Measurements from ENCODE around the gene LRBA. TPM values are rescaled to one million over a fixed set of nuclear protein-coding genes. Genes with fewer than 3 reads are reported as not detected.

Gene LRBA
- polyA plus RNA-seq, 2 of the 4 experiments (the other 2 are of a cell fraction) = 10.7 to 25.1 TPM

DNA sequence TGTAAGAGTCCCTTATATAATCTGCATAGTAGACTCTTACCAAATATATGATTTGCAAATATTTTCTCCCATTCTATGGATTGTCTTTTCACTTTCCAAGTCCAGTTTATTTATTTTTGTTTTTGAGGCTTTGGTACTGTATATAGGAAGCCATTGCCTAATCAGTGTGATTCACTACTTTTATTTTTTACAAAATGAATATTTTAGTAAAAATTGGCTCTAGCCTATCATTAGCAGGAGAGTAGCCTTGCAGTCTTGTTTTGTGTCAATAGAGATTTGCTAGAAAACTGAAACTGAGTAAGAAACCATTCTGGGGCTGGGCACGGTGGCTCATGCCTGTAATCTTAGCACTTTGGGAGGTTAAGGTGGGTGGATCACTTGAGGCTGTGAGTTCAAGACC, 633.1 kb downstream of the LRBA start:
- ChIA-PET POLR2A (no interaction called here), CTCF (no interaction called here)
- Histone ChIP-seq H3K9me3 (no peaks in the 10 kb centered on the region), H3K4me3 (no peak overlapping the region), H3K4me1 (no peaks in the 10 kb centered on the region), H3K4me2 (no peak overlapping the region), H3K27ac (no peak overlapping the region)
- no peak for FAIRE-seq
- 91% methylated on average over 1 of the region's 1 CpG for WGBS (ENCODE audit: missing lambda C conversion rate)
- no peak for DNase-seq (ENCODE audit: low read depth in 1 of 2, low spot score in 1 of 2)
- no peak for ATAC-seq
- no peak for TF ChIP-seq TP53 (CRISPR knock-in tag; IDR thresholded peaks at IDR 0.05)

DNA sequence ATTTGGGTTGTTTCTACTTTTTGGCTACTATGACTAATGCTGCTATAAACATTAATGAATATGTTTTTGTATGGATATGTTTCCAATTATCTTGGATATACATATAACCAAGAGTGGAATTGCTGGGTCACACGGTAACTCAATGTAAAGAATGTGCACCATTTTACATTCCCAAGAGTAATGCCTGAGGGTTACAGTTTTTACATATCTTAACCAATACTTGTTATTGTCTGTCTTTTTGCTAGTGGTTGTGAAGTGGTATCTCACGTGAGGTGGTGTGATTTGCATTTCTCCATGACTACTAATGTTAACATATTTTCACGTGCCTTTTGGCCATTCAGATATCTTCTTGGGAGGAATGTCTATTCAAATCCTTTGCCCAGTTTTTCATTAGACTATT, 633.5 kb downstream of the LRBA start:
- FAIRE-seq (no peak), ATAC-seq (no peak), DNase-seq (ENCODE audit: low read depth in 1 of 2, low spot score in 1 of 2) (no peak)
- Histone ChIP-seq H3K4me1 (no peaks in the 10 kb centered on the region), H3K9me3 (no peaks in the 10 kb centered on the region), H3K4me3 (no peak overlapping the region), H3K4me2 (no peak overlapping the region), H3K27ac (no peak overlapping the region)
- WGBS (ENCODE audit: missing lambda C conversion rate) = 60% methylated on average over 3 of the region's 3 CpGs
- ChIA-PET CTCF (no interaction called here), POLR2A (no interaction called here)
- no peak for TF ChIP-seq HOXA7 (CRISPR knock-in tag; IDR thresholded peaks at IDR 0.05)
- no peak for TF ChIP-seq CEBPB (IDR thresholded peaks at IDR 0.05)
- no peak for TF ChIP-seq MAZ (IDR thresholded peaks at IDR 0.05; ENCODE audit: borderline replicate concordance, low read depth, low read length)
- no peak for TF ChIP-seq KDM5A (IDR thresholded peaks at IDR 0.05)
- TF ChIP-seq, protein P1, sequence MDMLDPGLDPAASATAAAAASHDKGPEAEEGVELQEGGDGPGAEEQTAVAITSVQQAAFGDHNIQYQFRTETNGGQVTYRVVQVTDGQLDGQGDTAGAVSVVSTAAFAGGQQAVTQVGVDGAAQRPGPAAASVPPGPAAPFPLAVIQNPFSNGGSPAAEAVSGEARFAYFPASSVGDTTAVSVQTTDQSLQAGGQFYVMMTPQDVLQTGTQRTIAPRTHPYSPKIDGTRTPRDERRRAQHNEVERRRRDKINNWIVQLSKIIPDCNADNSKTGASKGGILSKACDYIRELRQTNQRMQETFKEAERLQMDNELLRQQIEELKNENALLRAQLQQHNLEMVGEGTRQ (IDR thresholded peaks at IDR 0.05) = no peak
- TF ChIP-seq MAFK (IDR thresholded peaks at IDR 0.05; ENCODE audit: partially characterized antibody) = no peak
- TF ChIP-seq REST (IDR thresholded peaks at IDR 0.05) = no peak
- TF ChIP-seq CTCF (IDR thresholded peaks at IDR 0.05) = no peak
- TF ChIP-seq ZNF302 (CRISPR knock-in tag; IDR thresholded peaks at IDR 0.05) = no peak
- no peak for TF ChIP-seq HDAC2 (IDR thresholded peaks at IDR 0.05)
- TF ChIP-seq TP53 (CRISPR knock-in tag; IDR thresholded peaks at IDR 0.05) = no peak
- TF ChIP-seq, protein P2, sequence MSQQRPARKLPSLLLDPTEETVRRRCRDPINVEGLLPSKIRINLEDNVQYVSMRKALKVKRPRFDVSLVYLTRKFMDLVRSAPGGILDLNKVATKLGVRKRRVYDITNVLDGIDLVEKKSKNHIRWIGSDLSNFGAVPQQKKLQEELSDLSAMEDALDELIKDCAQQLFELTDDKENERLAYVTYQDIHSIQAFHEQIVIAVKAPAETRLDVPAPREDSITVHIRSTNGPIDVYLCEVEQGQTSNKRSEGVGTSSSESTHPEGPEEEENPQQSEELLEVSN (IDR thresholded peaks at IDR 0.05; ENCODE audit: borderline replicate concordance, low read depth) = no peak
- TF ChIP-seq, protein P3, sequence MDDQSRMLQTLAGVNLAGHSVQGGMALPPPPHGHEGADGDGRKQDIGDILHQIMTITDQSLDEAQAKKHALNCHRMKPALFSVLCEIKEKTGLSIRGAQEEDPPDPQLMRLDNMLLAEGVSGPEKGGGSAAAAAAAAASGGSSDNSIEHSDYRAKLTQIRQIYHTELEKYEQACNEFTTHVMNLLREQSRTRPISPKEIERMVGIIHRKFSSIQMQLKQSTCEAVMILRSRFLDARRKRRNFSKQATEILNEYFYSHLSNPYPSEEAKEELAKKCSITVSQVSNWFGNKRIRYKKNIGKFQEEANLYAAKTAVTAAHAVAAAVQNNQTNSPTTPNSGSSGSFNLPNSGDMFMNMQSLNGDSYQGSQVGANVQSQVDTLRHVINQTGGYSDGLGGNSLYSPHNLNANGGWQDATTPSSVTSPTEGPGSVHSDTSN (IDR thresholded peaks at IDR 0.05) = no peak
- no peak for TF ChIP-seq FOSB (CRISPR knock-in tag; IDR thresholded peaks at IDR 0.05)
- TF ChIP-seq, protein P4, sequence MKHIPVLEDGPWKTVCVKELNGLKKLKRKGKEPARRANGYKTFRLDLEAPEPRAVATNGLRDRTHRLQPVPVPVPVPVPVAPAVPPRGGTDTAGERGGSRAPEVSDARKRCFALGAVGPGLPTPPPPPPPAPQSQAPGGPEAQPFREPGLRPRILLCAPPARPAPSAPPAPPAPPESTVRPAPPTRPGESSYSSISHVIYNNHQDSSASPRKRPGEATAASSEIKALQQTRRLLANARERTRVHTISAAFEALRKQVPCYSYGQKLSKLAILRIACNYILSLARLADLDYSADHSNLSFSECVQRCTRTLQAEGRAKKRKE (CRISPR knock-in tag; IDR thresholded peaks at IDR 0.05; ENCODE audit: low read depth) = no peak
- no peak for TF ChIP-seq HOXB13 (CRISPR knock-in tag; IDR thresholded peaks at IDR 0.05; ENCODE audit: low read depth)

Measured in A549 (cell line).